ENCODE results near the gene KDELR1.

Gene KDELR1

GRCh38 chr19:48391100-48392005 lies at the start of gene KDELR1:
Gene KDELR1 (minus strand): TSS chr19:48391551. CDS start chr19:48391358, 193 bp downstream.
- peaks cover 33% of the 10 kb centered on the region for H3K27me3 ChIP-seq
- peak within 1 kb of the TSS; percentile 85 for H3K4me2 ChIP-seq
- H3K9me3 ChIP-seq = no peaks in the 10 kb centered on the region
- TF ChIP-seq Cebpa-rat (IDR thresholded peaks at IDR 0.05) = no peak
- H3K4me1 ChIP-seq = peaks cover 64% of the 10 kb centered on the region
- H3K36me3 ChIP-seq = peaks cover 32% of the 10 kb centered on the region
- H4K20me1 ChIP-seq = peaks cover 17% of the 10 kb centered on the region; the same call in 1 of the 2 replicates
- H3K27ac ChIP-seq = peak within 1 kb of the TSS; percentile 93
- peak within 1 kb of the TSS; percentile 94 for H3K4me3 ChIP-seq
- peak within 1 kb of the TSS; percentile 95 for H3K9ac ChIP-seq

- Histone ChIP-seq H4K20me1 (no peaks in the 10 kb centered on the region), H3K4me3 (no peak overlapping the region), H3K4me2 (no peak overlapping the region), H3K4me1 (peaks cover 9% of the 10 kb centered on the region), H3K27me3 (peaks cover 2% of the 10 kb centered on the region), H3K36me3 (no peaks in the 10 kb centered on the region), H3K9me3 (peaks cover 1% of the 10 kb centered on the region), H3K9ac (no peak overlapping the region), H3K27ac (no peak overlapping the region)
- TF ChIP-seq Cebpa-rat (IDR thresholded peaks at IDR 0.05) = no peak
These were observed 45.2 kb upstream of the KDELR1 start for GRCh38 chr19:48436586-48436985.

DNA sequence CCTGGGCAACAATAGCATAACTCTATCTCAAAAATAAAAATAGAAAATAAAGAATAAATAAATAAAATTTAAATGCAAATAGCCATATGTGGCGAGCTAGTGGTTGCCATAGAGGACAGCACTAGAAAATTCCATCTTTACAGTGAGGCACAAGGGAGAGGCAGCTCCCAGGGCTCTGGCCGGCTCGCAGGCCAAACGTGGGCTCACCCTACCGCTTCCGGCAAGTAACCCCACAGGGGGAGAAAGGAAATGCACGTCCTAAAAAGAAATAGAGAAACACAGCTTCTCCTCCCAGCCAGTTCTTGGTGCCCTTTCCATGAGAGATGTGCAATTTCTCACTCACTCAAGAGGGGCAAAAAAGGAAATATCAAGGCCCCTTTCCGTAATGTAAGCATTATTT lies 42.0 kb upstream of the KDELR1 start:
- Histone ChIP-seq H3K9ac (no peak overlapping the region), H3K36me3 (no peaks in the 10 kb centered on the region), H3K4me2 (peak overlapping the region; percentile 57), H3K4me1 (peaks cover 9% of the 10 kb centered on the region), H3K9me3 (peaks cover 10% of the 10 kb centered on the region), H4K20me1 (no peaks in the 10 kb centered on the region), H3K4me3 (no peak overlapping the region), H3K27ac (no peak overlapping the region), H3K27me3 (no peaks in the 10 kb centered on the region)
- TF ChIP-seq Cebpa-rat (IDR thresholded peaks at IDR 0.05) = no peak

- Histone ChIP-seq H3K4me1 (peaks cover 18% of the 10 kb centered on the region), H3K27ac (no peak overlapping the region), H3K4me3 (no peak overlapping the region), H4K20me1 (no peaks in the 10 kb centered on the region), H3K36me3 (no peaks in the 10 kb centered on the region), H3K4me2 (no peak overlapping the region), H3K9ac (no peak overlapping the region), H3K9me3 (peaks cover 10% of the 10 kb centered on the region), H3K27me3 (no peaks in the 10 kb centered on the region)
- TF ChIP-seq Cebpa-rat (IDR thresholded peaks at IDR 0.05) = no peak
These were observed 37.3 kb upstream of the KDELR1 start for GRCh38 chr19:48428670-48429069.

- Histone ChIP-seq H3K9ac (peak overlapping the region; percentile 66), H3K27me3 (no peaks in the 10 kb centered on the region), H3K4me2 (peak overlapping the region; percentile 78), H3K9me3 (no peaks in the 10 kb centered on the region), H3K4me3 (no peak overlapping the region), H3K27ac (peak overlapping the region; percentile 74), H3K36me3 (no peaks in the 10 kb centered on the region), H3K4me1 (peaks cover 12% of the 10 kb centered on the region), H4K20me1 (no peaks in the 10 kb centered on the region)
- TF ChIP-seq Cebpa-rat (IDR thresholded peaks at IDR 0.05) = no peak
These were observed 33.4 kb upstream of the KDELR1 start for GRCh38 chr19:48424694-48425219.

DNA sequence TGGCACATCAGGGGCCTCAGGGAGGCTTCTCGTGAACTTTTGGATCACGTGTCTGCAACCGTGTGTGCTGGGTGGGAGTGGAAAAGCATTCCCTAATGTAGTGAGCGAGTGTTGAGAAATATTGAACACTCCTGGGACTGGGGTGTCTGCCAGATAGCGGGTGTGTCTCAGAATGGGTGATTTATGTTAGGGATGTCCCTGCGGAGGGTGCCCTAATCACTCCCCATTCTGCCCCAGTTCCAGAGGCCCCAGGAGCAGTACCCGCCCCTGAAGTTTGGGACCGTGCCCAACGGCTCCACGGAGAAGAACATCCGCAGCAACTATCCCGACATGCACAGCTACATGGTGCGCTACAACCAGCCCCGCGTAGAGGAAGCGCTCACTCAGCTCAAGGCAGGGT lies 30.2 kb upstream of the KDELR1 start:
- Histone ChIP-seq H3K9ac (no peak overlapping the region), H3K27ac (no peak overlapping the region), H3K36me3 (no peaks in the 10 kb centered on the region), H3K4me1 (peaks cover 44% of the 10 kb centered on the region), H3K4me2 (no peak overlapping the region), H3K4me3 (no peak overlapping the region), H3K27me3 (no peaks in the 10 kb centered on the region), H3K9me3 (no peaks in the 10 kb centered on the region), H4K20me1 (no peaks in the 10 kb centered on the region)
- TF ChIP-seq Cebpa-rat (IDR thresholded peaks at IDR 0.05) = no peak

DNA sequence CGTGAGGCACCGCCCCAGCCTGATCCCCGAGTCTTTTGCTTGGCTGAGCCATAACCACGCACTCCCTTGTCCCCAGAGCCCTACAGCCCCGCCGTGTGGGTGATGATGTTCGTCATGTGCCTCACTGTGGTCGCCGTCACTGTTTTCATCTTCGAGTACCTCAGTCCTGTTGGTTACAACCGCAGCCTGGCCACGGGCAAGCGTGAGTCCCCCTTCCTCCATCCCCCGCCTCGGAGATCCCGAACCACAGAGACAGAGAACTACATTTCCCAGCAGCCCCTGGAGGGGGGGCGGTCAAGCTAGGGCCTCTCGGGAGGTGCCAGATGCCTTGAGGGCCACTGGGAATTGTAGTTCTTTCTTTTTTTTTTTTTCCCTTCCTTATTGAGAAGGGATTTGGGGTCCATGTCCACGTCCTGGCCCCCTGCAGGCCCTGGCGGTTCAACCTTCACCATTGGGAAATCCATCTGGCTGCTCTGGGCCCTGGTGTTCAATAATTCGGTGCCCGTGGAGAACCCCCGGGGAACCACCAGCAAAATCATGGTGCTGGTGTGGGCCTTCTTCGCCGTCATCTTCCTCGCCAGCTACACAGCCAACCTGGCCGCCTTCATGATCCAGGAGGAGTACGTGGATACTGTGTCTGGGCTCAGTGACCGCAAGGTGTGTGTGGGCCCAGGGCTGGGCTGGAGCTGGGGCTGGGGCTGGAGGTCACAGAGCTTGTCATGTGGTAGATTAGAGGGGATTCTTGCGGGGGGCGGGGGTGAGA lies 28.0 kb upstream of the KDELR1 start:
- Histone ChIP-seq H4K20me1 (no peaks in the 10 kb centered on the region), H3K4me2 (peak overlapping the region; percentile 71), H3K4me3 (peak overlapping the region; percentile 56), H3K9ac (peak overlapping the region; percentile 40; the same call in 1 of the 2 replicates), H3K27me3 (peaks cover 9% of the 10 kb centered on the region), H3K9me3 (no peaks in the 10 kb centered on the region), H3K4me1 (peaks cover 51% of the 10 kb centered on the region), H3K27ac (peak overlapping the region; percentile 81), H3K36me3 (no peaks in the 10 kb centered on the region)
- no peak for TF ChIP-seq Cebpa-rat (IDR thresholded peaks at IDR 0.05)

- peak overlapping the region; percentile 71 for H3K4me2 ChIP-seq
- peak overlapping the region; percentile 56; the same call in 1 of the 2 replicates for H3K4me3 ChIP-seq
- peak overlapping the region; percentile 81 for H3K27ac ChIP-seq
- peaks cover 57% of the 10 kb centered on the region for H3K4me1 ChIP-seq
- H4K20me1 ChIP-seq = no peaks in the 10 kb centered on the region
- TF ChIP-seq Cebpa-rat (IDR thresholded peaks at IDR 0.05) = no peak
- no peaks in the 10 kb centered on the region for H3K36me3 ChIP-seq
- peak overlapping the region; percentile 40; the same call in 1 of the 2 replicates for H3K9ac ChIP-seq
- no peaks in the 10 kb centered on the region for H3K9me3 ChIP-seq
- H3K27me3 ChIP-seq = peaks cover 17% of the 10 kb centered on the region
These were observed 27.1 kb upstream of the KDELR1 start for GRCh38 chr19:48418317-48419064.

- Histone ChIP-seq H3K4me2 (peak overlapping the region; percentile 81), H3K27me3 (peaks cover 19% of the 10 kb centered on the region), H3K4me3 (no peak overlapping the region), H3K27ac (peak overlapping the region; percentile 53; the same call in 1 of the 2 replicates), H4K20me1 (no peaks in the 10 kb centered on the region), H3K9me3 (no peaks in the 10 kb centered on the region), H3K36me3 (no peaks in the 10 kb centered on the region), H3K9ac (peak overlapping the region; percentile 32; the same call in 1 of the 2 replicates), H3K4me1 (peaks cover 57% of the 10 kb centered on the region)
- no peak for TF ChIP-seq Cebpa-rat (IDR thresholded peaks at IDR 0.05)
These were observed 26.1 kb upstream of the KDELR1 start for GRCh38 chr19:48417421-48417820.
